Measurements from ENCODE around the gene TNRC18.
"Not testable (repeated sequence)": the region's sequence is repeated elsewhere in the genome, so short reads cannot be mapped to it uniquely, and the experiment has no call there.

TNRC18 gene

DNA sequence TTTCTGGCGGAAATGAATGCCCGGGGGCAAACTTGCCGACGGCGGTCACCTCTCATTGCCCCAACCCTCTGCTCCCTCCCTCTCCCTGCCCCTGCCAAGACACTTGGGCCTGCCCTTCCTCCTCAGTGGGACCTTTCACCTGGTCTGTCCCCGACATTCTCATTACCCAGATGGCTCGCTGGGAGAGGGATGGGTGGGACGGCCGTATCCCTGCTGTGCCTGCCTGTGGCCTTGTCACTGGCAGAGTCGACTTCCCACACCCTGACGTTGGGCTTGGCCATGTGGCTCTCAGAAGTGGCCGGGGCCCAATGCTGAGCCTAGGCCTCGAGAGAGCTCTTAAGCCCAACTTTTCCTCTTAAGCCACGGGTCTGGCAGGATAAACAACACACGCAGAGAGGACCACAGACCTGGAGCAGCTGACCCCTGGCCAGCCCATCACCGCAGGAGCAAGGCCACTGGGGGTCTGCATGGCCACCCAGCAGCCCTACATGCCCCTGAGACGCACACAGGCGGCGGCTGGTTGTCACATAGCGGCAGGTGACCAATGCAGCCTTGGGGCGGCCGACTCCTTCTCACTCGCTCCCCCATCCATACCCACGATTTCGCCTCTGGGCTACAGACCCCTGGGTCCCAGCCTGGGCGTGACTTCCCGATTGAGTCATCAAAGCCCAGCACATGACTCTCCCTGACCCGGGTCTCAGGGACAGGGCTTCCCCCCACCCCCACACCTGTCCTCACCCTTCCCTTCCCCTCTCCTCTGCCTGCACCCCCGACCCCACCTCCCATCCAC, 100.8 kb downstream of the TNRC18 start:
- Histone ChIP-seq H3F3A (ENCODE audit: insufficient read depth) (peaks cover 4% of the 10 kb centered on the region; the same call in 1 of the 2 replicates), H3K9me3 (ENCODE audit: insufficient read depth, low read length) (peaks cover 14% of the 10 kb centered on the region; the same call in 1 of the 2 replicates), H3K36me3 (ENCODE audit: low read length) (peaks cover 10% of the 10 kb centered on the region), H3K27ac (ENCODE audit: low read depth, low read length) (no peak overlapping the region), H3K4me2 (ENCODE audit: low read depth, low read length, poor library complexity, severe bottlenecking) (no peak overlapping the region), H3K9ac (ENCODE audit: low read length) (no peak overlapping the region), H4K20me1 (ENCODE audit: low read depth, low read length) (no peaks in the 10 kb centered on the region), H3K9me2 (replicated peaks; ENCODE audit: insufficient read depth, low read length) (no peaks in the 10 kb centered on the region), H2AFZ (ENCODE audit: low read depth, low read length, severe bottlenecking) (no peak overlapping the region), H3K79me2 (ENCODE audit: insufficient read depth, low read length) (no peaks in the 10 kb centered on the region), H3K4me3 (ENCODE audit: insufficient read depth, low read length, poor library complexity, severe bottlenecking) (no peak overlapping the region), H3K27me3 (ENCODE audit: low read length) (no peaks in the 10 kb centered on the region)
- TF ChIP-seq, protein P1, sequence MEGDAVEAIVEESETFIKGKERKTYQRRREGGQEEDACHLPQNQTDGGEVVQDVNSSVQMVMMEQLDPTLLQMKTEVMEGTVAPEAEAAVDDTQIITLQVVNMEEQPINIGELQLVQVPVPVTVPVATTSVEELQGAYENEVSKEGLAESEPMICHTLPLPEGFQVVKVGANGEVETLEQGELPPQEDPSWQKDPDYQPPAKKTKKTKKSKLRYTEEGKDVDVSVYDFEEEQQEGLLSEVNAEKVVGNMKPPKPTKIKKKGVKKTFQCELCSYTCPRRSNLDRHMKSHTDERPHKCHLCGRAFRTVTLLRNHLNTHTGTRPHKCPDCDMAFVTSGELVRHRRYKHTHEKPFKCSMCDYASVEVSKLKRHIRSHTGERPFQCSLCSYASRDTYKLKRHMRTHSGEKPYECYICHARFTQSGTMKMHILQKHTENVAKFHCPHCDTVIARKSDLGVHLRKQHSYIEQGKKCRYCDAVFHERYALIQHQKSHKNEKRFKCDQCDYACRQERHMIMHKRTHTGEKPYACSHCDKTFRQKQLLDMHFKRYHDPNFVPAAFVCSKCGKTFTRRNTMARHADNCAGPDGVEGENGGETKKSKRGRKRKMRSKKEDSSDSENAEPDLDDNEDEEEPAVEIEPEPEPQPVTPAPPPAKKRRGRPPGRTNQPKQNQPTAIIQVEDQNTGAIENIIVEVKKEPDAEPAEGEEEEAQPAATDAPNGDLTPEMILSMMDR (IDR thresholded peaks at IDR 0.05; ENCODE audit: insufficient read depth, low read length, poor library complexity, severe bottlenecking): no peak
- TF ChIP-seq EZH2phosphoT487 (conservative IDR thresholded peaks at IDR 0.05; ENCODE audit: low read length): no peak

DNA sequence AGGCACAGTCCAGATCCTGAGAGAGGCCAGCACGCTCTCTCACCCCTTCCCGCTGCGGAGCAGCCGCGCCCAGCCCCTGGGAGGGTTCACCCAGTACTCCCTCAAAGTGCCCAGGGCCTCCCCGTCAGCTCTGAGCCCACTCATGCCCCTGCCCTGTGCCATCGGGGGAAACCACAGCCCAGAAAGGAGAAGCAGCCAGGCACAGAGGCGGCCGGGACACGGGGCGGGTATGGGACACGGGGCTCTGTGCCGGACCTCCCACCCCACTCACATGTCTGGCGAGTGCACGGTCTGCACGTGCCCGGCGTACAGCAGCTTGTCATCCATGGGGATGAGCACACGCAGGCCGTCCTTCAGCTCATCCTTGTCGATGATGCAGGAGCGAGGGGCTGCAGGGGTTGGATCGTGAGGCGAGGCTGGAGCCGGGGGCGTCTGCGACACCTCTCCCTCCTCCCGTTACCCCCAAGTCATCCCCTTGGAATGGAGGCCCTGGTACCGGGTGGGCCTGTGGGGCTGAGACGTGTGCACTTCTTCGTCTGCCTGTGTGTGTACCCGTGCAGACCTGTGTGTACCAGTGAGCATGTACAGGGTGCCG, 102.7 kb downstream of the TNRC18 start:
- no peaks in the 10 kb centered on the region for H3K9me2 ChIP-seq (replicated peaks; ENCODE audit: insufficient read depth, low read length)
- H3F3A ChIP-seq (ENCODE audit: insufficient read depth): no peaks in the 10 kb centered on the region
- no peaks in the 10 kb centered on the region for H4K20me1 ChIP-seq (ENCODE audit: low read depth, low read length)
- no peaks in the 10 kb centered on the region for H3K27me3 ChIP-seq (ENCODE audit: low read length)
- H3K4me2 ChIP-seq (ENCODE audit: low read depth, low read length, poor library complexity, severe bottlenecking): no peak overlapping the region
- H2AFZ ChIP-seq (ENCODE audit: low read depth, low read length, severe bottlenecking): no peak overlapping the region
- no peak overlapping the region for H3K27ac ChIP-seq (ENCODE audit: low read depth, low read length)
- H3K36me3 ChIP-seq (ENCODE audit: low read length): peaks cover 10% of the 10 kb centered on the region
- H3K9ac ChIP-seq (ENCODE audit: low read length): no peak overlapping the region
- no peaks in the 10 kb centered on the region for H3K79me2 ChIP-seq (ENCODE audit: insufficient read depth, low read length)
- H3K9me3 ChIP-seq (ENCODE audit: insufficient read depth, low read length): peaks cover 14% of the 10 kb centered on the region; the same call in 1 of the 2 replicates
- H3K4me3 ChIP-seq (ENCODE audit: insufficient read depth, low read length, poor library complexity, severe bottlenecking): no peak overlapping the region
- TF ChIP-seq, protein P1 (IDR thresholded peaks at IDR 0.05; ENCODE audit: insufficient read depth, low read length, poor library complexity, severe bottlenecking): no peak
- no peak for TF ChIP-seq EZH2phosphoT487 (conservative IDR thresholded peaks at IDR 0.05; ENCODE audit: low read length)

- Histone ChIP-seq H2AFZ (ENCODE audit: low read depth, low read length, severe bottlenecking) (no peak overlapping the region), H3K27me3 (ENCODE audit: low read length) (no peaks in the 10 kb centered on the region), H3K4me2 (ENCODE audit: low read depth, low read length, poor library complexity, severe bottlenecking) (no peak overlapping the region), H4K20me1 (ENCODE audit: low read depth, low read length) (no peaks in the 10 kb centered on the region), H3K27ac (ENCODE audit: low read depth, low read length) (no peak overlapping the region), H3F3A (ENCODE audit: insufficient read depth) (no peaks in the 10 kb centered on the region), H3K4me3 (ENCODE audit: insufficient read depth, low read length, poor library complexity, severe bottlenecking) (no peak overlapping the region), H3K9me3 (ENCODE audit: insufficient read depth, low read length) (peaks cover 14% of the 10 kb centered on the region; the same call in 1 of the 2 replicates), H3K79me2 (ENCODE audit: insufficient read depth, low read length) (no peaks in the 10 kb centered on the region), H3K9ac (ENCODE audit: low read length) (no peak overlapping the region), H3K36me3 (ENCODE audit: low read length) (peaks cover 10% of the 10 kb centered on the region), H3K9me2 (replicated peaks; ENCODE audit: insufficient read depth, low read length) (no peaks in the 10 kb centered on the region)
- no peak for TF ChIP-seq EZH2phosphoT487 (conservative IDR thresholded peaks at IDR 0.05; ENCODE audit: low read length)
- TF ChIP-seq, protein P1 (IDR thresholded peaks at IDR 0.05; ENCODE audit: insufficient read depth, low read length, poor library complexity, severe bottlenecking): no peak
Measured at GRCh38 chr7:5320391-5320790, 103.2 kb downstream of the TNRC18 start.

- H3F3A ChIP-seq (ENCODE audit: insufficient read depth); H3K4me2 ChIP-seq (ENCODE audit: low read depth, low read length, poor library complexity, severe bottlenecking); H3K9ac ChIP-seq (ENCODE audit: low read length); H3K79me2 ChIP-seq (ENCODE audit: insufficient read depth, low read length); H2AFZ ChIP-seq (ENCODE audit: low read depth, low read length, severe bottlenecking); H3K27ac ChIP-seq (ENCODE audit: low read depth, low read length); H3K9me2 ChIP-seq (replicated peaks; ENCODE audit: insufficient read depth, low read length); H4K20me1 ChIP-seq (ENCODE audit: low read depth, low read length); H3K27me3 ChIP-seq (ENCODE audit: low read length); H3K4me3 ChIP-seq (ENCODE audit: insufficient read depth, low read length, poor library complexity, severe bottlenecking): not testable (repeated sequence)
- Histone ChIP-seq H3K36me3 (ENCODE audit: low read length) (peaks cover 10% of the 10 kb centered on the region), H3K9me3 (ENCODE audit: insufficient read depth, low read length) (peaks cover 14% of the 10 kb centered on the region; the same call in 1 of the 2 replicates)
Measured at GRCh38 chr7:5318613-5319012, 105.0 kb downstream of the TNRC18 start.

Measured in SU-DHL-6 (cell line).